NCI-H748 treated with DMSO at 0.1 percent for 48 hours (cell line): ENCODE data around the gene CCDC116.
"Not testable (repeated sequence)": the region's sequence is repeated elsewhere in the genome, so short reads cannot be mapped to it uniquely, and the experiment has no call there.

Experiments used
- DNase-seq: peaks from one replicate; lab custom pipeline; 2025; lab: John Stamatoyannopoulos, UW

The CCDC116 gene

GRCh38 chr22:21652010-21652546 is 19.5 kb downstream of the CCDC116 start:
- DNase-seq: peak; percentile 69

GRCh38 chr22:21652547-21653545 is 20.3 kb downstream of the CCDC116 start:
- no peak for DNase-seq

DNA sequence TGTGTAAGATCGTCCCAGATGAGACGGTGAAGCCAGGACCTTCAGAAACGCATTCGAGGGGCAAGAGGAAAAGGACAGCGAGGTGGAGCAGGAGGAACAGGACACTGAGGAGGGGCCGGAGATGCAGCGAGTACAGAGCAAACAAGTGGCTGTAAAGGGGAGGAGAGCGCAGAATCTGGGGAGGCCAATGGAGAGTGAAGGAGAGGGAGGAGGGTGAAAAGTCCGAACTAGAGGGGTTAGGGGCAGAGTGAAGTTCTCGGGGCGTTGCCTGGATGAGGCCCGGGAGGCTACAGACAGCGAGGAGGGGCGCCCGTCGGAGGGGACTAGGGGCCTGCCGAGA is 24.4 kb downstream of the CCDC116 start:
- DNase-seq: no peak

GRCh38 chr22:21657360-21658032 is 24.9 kb downstream of the CCDC116 start:
- peak; percentile 62 for DNase-seq

DNA sequence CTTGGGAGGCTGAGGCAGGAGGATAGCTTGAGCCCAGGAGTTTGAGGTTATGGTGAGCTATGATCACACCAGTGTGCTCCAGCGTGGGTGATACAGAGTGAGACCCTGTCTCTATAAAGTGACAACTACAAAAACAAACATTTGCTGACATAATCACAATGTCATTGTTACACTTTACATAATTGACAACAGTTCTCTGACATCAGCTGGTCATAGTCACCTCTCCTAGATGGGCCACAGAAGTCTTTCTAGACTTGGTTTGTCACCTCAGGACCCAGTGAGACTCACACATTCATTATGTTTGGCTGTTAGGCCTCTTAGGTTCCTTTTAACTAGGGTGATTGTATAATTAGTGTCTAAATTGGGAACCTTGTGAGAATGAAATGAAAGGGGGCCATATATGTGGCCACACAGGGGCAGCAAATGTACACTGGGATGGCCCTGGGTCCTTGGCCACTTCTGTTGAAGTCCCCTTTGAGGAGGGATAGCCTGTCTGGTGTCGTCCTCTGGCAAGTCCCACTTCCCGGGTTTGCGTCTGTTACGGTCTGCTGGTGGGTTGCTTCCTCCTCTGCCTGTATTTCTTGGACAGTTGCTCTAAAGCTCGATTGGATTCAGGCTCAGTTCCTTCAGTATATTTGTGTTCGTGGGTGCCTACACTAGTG is 27.4 kb downstream of the CCDC116 start:
- no peak for DNase-seq

GRCh38 chr22:21660904-21661303 is 28.3 kb downstream of the CCDC116 start:
- no peak for DNase-seq

- no peak for DNase-seq
Measured at GRCh38 chr22:21661991-21662390, 29.4 kb downstream of the CCDC116 start.

GRCh38 chr22:21663738-21664137 is 31.2 kb downstream of the CCDC116 start:
- DNase-seq: no peak

DNA sequence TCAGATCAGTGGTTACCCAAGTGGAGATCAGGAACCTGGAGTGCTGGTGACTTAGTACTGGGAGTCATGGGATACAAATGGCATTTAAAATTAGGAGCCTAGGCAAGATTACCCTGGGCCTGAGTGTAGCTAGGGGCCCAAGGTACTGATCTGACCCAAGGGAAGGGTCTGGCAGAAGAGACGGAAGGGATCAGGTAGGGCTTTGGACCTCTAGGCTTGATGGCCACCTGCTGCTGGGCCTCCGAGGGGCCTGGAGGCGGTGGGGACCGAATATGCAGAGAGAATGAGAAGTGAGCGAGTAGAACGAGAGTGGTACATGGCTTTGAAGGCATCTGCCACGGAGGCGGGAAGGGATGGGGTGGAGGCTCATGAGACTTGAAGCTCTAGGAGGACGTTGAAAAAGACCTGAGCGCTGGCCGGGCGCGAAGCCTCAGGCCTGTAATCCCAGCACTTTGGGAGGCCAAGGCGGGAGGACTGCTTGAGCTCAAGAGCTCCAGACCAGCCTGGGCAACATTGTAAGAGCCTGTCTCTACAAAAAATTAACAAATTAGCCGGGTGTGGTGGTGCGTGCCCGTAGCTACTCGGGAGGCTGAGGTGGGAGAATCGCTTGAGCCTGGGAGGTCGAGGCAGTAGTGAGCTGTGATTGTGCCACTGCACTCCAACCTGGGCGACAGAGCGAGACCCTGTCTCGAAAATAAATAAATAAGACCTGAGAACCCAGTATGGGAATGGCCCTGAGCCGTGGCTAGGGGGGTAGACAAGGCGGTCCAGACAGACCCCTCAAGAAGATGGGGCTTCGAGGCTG is 32.7 kb downstream of the CCDC116 start:
- DNase-seq: no peak

- DNase-seq: no peak
Measured at GRCh38 chr22:21666786-21667185, 34.2 kb downstream of the CCDC116 start.

- no peak for DNase-seq
Measured at GRCh38 chr22:21669026-21669425, 36.5 kb downstream of the CCDC116 start.

DNA sequence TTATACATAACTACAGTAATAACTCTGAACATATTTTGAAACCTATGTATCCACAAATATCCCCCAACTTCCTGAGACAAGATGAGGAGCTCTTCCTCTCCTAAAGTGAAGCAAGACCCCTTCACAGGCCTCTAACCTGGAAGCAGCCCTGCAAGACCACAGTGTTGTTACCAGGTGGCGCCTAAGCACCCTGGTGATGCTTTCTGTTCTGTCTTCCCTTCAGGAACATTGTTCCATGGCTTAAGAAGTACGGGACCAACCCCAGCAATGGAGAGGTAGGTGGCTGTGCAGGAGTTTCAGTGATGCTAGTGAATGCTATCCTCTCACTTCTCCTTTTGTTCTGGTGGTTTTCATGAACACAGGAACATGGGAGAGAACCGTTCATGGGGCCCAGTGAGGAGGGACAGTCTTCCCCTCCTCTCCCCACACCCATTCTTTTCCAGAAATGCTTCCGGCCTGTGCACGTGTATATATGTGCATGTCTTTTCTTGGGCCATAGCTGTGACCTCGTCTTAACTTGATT is 39.6 kb downstream of the CCDC116 start:
- no peak for DNase-seq

DNA sequence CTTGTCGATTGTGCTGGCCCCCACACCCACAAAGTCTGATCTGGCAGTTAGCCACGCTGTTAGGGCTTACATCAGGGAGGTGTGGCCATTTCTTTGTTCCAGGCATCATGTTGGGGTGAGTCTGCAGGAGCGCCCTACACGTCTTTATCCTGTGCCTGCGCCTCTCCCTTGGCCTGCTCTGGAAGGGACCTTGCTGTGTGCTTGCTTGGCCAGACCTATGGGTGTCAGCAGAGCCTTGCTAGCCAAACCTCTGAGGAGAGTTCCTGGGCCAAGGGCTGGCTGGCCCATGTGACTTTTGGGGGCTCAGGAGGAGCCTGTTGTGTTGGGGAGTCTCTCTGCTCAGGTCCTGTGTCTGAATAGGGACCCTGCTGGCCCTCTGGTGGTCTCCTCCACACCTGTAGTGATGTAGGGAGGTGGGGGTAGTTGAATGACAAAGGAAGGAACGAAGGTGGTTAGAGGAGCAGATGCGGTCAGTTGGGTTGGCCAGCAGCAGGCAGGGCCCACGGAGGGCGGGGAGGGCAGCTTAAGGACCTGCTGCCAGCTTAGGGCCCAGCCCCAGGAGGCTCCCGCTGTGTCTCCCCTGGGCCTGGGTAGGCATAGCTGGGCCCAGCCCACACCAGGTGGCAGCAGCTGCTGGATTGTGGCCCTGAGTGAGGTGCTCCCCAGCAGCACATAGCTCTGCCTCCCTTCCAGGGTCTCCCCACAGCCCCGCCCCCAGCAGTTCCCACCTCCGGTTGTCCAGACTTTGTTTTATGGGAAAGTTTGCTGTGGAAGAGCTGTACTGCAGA is 41.2 kb downstream of the CCDC116 start:
- DNase-seq: no peak

- DNase-seq: no peak
Measured at GRCh38 chr22:21674638-21675245, 42.2 kb downstream of the CCDC116 start.

GRCh38 chr22:21677606-21678443 is 45.3 kb downstream of the CCDC116 start:
- DNase-seq: no peak

DNA sequence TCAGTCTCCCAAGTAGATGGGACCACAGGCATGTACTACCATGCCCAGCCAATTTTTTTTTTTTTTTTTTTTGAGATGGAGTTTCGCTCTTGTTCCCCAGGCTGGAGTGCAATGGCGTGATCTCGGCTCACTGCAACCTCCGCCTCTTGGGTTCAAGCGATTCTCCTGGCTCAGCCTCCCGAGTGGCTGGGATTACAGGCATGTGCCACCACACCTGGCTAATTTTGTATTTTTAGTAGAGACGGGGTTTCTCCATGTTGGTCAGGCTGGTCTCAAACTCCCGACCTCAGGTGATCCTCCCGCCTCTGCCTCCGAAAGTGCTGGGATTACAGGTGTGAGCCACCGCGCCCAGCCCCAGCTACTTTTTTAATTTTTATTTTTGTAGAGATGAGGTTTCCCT is 46.3 kb downstream of the CCDC116 start:
- DNase-seq: not testable (repeated sequence)

- DNase-seq: no peak
Measured at GRCh38 chr22:21679383-21679782, 46.8 kb downstream of the CCDC116 start.

- no peak for DNase-seq
Measured at GRCh38 chr22:21680830-21681565, 48.4 kb downstream of the CCDC116 start.
